Fibroblast of lung (primary cell): ENCODE data around the gene DAZAP1.

ENCODE experiments used
- EZH2 ChIP-seq: IDR thresholded peaks from 2 replicates; pipeline ENCODE4 v1.5.1; 2012; ENCODE audit warnings: low read length, control low read depth, mild to moderate bottlenecking; ENCODE audit errors: missing control alignments
- TF ChIP-seq, protein P1 (sequence below), 2 donors: IDR thresholded peaks in 1 of 2; conservative IDR thresholded peaks in 1 of 2; 1 replicate in 1 of 2; 2 replicates in 1 of 2; pipeline ENCODE4 v1.5.1; 2011 to 2012; ENCODE audit warnings: low read length in 2 of 2, control low read depth in 1 of 2, inconsistent platforms in 1 of 2, low read depth in 1 of 2, mild to moderate bottlenecking in 1 of 2

DNA sequence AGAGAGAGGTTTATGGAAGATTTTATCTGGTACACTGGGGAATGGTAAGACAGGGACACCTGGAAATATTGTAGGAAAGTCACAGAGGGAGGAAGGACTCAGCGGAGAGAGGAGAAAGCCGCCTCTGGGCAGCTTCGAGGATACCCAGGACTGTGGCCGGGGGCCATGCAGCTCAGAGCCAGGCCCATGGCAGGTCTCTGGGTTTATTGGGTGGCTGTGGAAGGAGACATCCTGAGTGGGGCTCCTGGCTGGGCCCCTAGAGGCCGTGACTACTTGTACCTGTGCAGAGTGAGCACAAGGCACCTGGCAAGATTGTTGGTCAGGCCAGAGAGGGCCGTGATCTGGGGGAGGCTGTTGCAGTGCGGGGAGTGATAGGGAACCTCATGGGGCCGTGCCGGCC lies 3.4 kb downstream of the DAZAP1 start:
- TF ChIP-seq, protein P1, sequence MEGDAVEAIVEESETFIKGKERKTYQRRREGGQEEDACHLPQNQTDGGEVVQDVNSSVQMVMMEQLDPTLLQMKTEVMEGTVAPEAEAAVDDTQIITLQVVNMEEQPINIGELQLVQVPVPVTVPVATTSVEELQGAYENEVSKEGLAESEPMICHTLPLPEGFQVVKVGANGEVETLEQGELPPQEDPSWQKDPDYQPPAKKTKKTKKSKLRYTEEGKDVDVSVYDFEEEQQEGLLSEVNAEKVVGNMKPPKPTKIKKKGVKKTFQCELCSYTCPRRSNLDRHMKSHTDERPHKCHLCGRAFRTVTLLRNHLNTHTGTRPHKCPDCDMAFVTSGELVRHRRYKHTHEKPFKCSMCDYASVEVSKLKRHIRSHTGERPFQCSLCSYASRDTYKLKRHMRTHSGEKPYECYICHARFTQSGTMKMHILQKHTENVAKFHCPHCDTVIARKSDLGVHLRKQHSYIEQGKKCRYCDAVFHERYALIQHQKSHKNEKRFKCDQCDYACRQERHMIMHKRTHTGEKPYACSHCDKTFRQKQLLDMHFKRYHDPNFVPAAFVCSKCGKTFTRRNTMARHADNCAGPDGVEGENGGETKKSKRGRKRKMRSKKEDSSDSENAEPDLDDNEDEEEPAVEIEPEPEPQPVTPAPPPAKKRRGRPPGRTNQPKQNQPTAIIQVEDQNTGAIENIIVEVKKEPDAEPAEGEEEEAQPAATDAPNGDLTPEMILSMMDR (conservative IDR thresholded peaks at IDR 0.05 in 1 of 2, IDR thresholded peaks at IDR 0.05 in 1 of 2; ENCODE audit: low read depth in 1 of 2, low read length in 2 of 2) = no peak
- TF ChIP-seq EZH2 = no peak
